CD14-positive monocyte (primary cell): ENCODE measurements around the gene B4GALT6. TPM values are rescaled to one million over a fixed set of nuclear protein-coding genes. Genes with fewer than 3 reads are reported as not detected.

ENCODE experiments used
- DNase-seq, 3 donors: peaks; one replicate each; pipeline ENCODE4 v3.0.0-alpha.2; 2011 to 2022
- H2AFZ ChIP-seq: 2 replicates; pipeline ENCODE4 v1.6.0; 2012; ENCODE audit warnings: mild to moderate bottlenecking, low read depth, low read length, inconsistent platforms; ENCODE audit not compliant: insufficient read depth, poor library complexity, severe bottlenecking
- H3K27ac ChIP-seq, 2 donors: 1 replicate in 1 of 2; 2 replicates in 1 of 2; pipeline ENCODE4 v1.5.1; 2012 to 2013; ENCODE audit warnings: low read length in 2 of 2, control low read depth in 1 of 2, inconsistent platforms in 1 of 2, low read depth in 1 of 2, mild to moderate bottlenecking in 1 of 2
- H3K27me3 ChIP-seq, 2 donors: one replicate each; pipeline versions ENCODE4 v1.6.0 to v1.6.1; 2011 to 2013; ENCODE audit warnings: low read length in 2 of 2; ENCODE audit not compliant: control insufficient read depth in 2 of 2, insufficient read depth in 2 of 2
- H3K36me3 ChIP-seq, 2 donors: replicated peaks in 1 of 2; 1 replicate in 1 of 2; 2 replicates in 1 of 2; pipeline versions ENCODE4 v1.5.1 to v1.6.1; 2012 to 2013; ENCODE audit warnings: low read length in 2 of 2, control low read depth in 1 of 2, inconsistent platforms in 1 of 2, mild to moderate bottlenecking in 1 of 2; ENCODE audit not compliant: insufficient read depth in 2 of 2, control insufficient read depth in 1 of 2
- H3K4me1 ChIP-seq, 2 donors: 1 replicate in 1 of 2; 2 replicates in 1 of 2; pipeline versions ENCODE4 v1.5.1 to v1.6.1; 2012 to 2013; ENCODE audit warnings: low read length in 2 of 2, control low read depth in 1 of 2, inconsistent platforms in 1 of 2, mild to moderate bottlenecking in 1 of 2, moderate library complexity in 1 of 2; ENCODE audit not compliant: insufficient read depth in 2 of 2, control insufficient read depth in 1 of 2
- H3K4me2 ChIP-seq: replicated peaks from 2 replicates; pipeline ENCODE3; 2012; ENCODE audit warnings: low read length, moderate library complexity, mild to moderate bottlenecking; ENCODE audit not compliant: poor library complexity, severe bottlenecking; ENCODE audit errors: extremely low read depth
- H3K4me3 ChIP-seq, 3 experiments: fragments of 200-600 bp in 1 of 3; sonication (generic) in 1 of 3; replicated peaks in 1 of 3; 1 replicate in 2 of 3; 2 replicates in 1 of 3; pipeline ENCODE4 v1.5.1; 2011 to 2013; ENCODE audit warnings: low read length in 3 of 3, mild to moderate bottlenecking in 3 of 3, control low read depth in 2 of 3, low read depth in 2 of 3, inconsistent platforms in 1 of 3, moderate library complexity in 1 of 3
- H3K79me2 ChIP-seq: 2 replicates; pipeline ENCODE4 v1.6.0; 2012; ENCODE audit warnings: mild to moderate bottlenecking, control low read depth, inconsistent platforms, low read length, moderate library complexity; ENCODE audit not compliant: insufficient read depth
- H3K9ac ChIP-seq: 2 replicates; pipeline ENCODE4 v1.6.0; 2017; ENCODE audit warnings: low read length, mild to moderate bottlenecking; ENCODE audit not compliant: insufficient read depth, poor library complexity, severe bottlenecking
- H3K9me3 ChIP-seq, 2 donors: replicated peaks in 1 of 2; 1 replicate in 1 of 2; 2 replicates in 1 of 2; pipeline versions ENCODE4 v1.5.1 to v1.6.1; 2012 to 2013; ENCODE audit warnings: low read length in 2 of 2, control low read depth in 1 of 2; ENCODE audit not compliant: control insufficient read depth in 1 of 2, insufficient read depth in 1 of 2
- H4K20me1 ChIP-seq: 2 replicates; pipeline ENCODE4 v1.6.0; 2012; ENCODE audit warnings: mild to moderate bottlenecking, low read length, control low read depth, moderate library complexity; ENCODE audit not compliant: insufficient read depth
- H3K27ac Mint-ChIP-seq, 7 donors: one replicate each; pipeline ENCODE4 v1.8.0; 2020; ENCODE audit warnings: mild to moderate bottlenecking in 7 of 7, mixed read lengths in 7 of 7, moderate library complexity in 6 of 7, inconsistent platforms in 2 of 7
- H3K27me3 Mint-ChIP-seq, 3 donors: one replicate each; pipeline ENCODE4 v1.8.0; 2021 to 2022; ENCODE audit warnings: low read depth in 3 of 3, mild to moderate bottlenecking in 3 of 3, mixed read lengths in 3 of 3, moderate library complexity in 3 of 3, inconsistent platforms in 1 of 3
- H3K36me3 Mint-ChIP-seq, 2 donors: one replicate each; pipeline ENCODE4 v1.8.0; 2020; ENCODE audit warnings: mixed read lengths in 2 of 2, inconsistent platforms in 1 of 2, mild to moderate bottlenecking in 1 of 2
- H3K4me1 Mint-ChIP-seq: one replicate; pipeline ENCODE4 v1.8.0; 2020; ENCODE audit warnings: mild to moderate bottlenecking, mixed read lengths
- H3K4me3 Mint-ChIP-seq, 2 donors: one replicate each; pipeline ENCODE4 v1.8.0; 2020; ENCODE audit warnings: mild to moderate bottlenecking in 2 of 2, mixed read lengths in 2 of 2, moderate library complexity in 1 of 2
- H3K9me3 Mint-ChIP-seq, 7 donors: one replicate each; pipeline ENCODE4 v1.8.0; 2020 to 2022; ENCODE audit warnings: mixed read lengths in 7 of 7, mild to moderate bottlenecking in 6 of 7, moderate library complexity in 6 of 7, inconsistent platforms in 2 of 7
- WGBS: methylation state at CpG from one replicate; pipeline ENCODE4 v1.1.5; 2013; ENCODE audit warnings: missing lambda C conversion rate; ENCODE audit not compliant: insufficient coverage; 5-methylcytosine and 5-hydroxymethylcytosine counted together
- intact Hi-C, 2 donors: fragments of 100-400 bp; cut with micrococcal nuclease; formaldehyde crosslinking; loops; one replicate each; pipeline versions ENCODE4 v1.15.0 to v1.15.1; 2023
- polyA plus RNA-seq, 3 donors: library from polyadenylated mRNA; depleted of rRNA in 1 of 3; unstranded in 2 of 3; stranded (reverse) in 1 of 3; fragments of 300-500 nt in 2 of 3; fragments of >200 nt in 1 of 3; fragmentation: Illumina TruSeq in 2 of 3; gene quantifications; 1 replicate in 2 of 3; 2 replicates in 1 of 3; pipeline ENCODE4 v1.2.3, GENCODE V29; 2012 to 2021
- TF ChIP-seq, protein P1 (sequence below): fragments of 200-600 bp; IDR thresholded peaks from one replicate; pipeline ENCODE4 v1.8.0; 2022; ENCODE audit warnings: antibody characterized with exemption, mild to moderate bottlenecking

The B4GALT6 gene
- polyA plus RNA-seq, 3 donors, result 0.09 to 0.68 (median 0.12) TPM

GRCh38 chr18:31647127-31647753 is 37.1 kb downstream of the B4GALT6 start:
- DNase-seq, result no peak
- H4K20me1 ChIP-seq, result no peaks in the 10 kb centered on the region
- Mint-ChIP-seq H3K9me3 (peaks cover 0 to 1% (median 0%) of the 10 kb centered on the region in 7 donors), H3K36me3 (peaks cover 9 to 13% of the 10 kb centered on the region in 2 donors), H3K27me3 (no peaks in the 10 kb centered on the region), H3K4me3 (no peak overlapping the region), H3K27ac (peak overlapping the region in 2 of 7 donors; percentile 18 to 61), H3K4me1 (peaks cover 13% of the 10 kb centered on the region)
- peaks cover 2 to 6% of the 10 kb centered on the region in 2 donors for H3K4me1 ChIP-seq
- intact Hi-C loops, result no loop called here
- WGBS, result 92% methylated on average over 4 of the region's 4 CpGs
- no peaks in the 10 kb centered on the region for H3K79me2 ChIP-seq
- H2AFZ ChIP-seq, result no peak overlapping the region
- H3K27ac ChIP-seq, result no peak overlapping the region
- no peak overlapping the region for H3K4me2 ChIP-seq
- no peaks in the 10 kb centered on the region for H3K9me3 ChIP-seq
- TF ChIP-seq, protein P1, sequence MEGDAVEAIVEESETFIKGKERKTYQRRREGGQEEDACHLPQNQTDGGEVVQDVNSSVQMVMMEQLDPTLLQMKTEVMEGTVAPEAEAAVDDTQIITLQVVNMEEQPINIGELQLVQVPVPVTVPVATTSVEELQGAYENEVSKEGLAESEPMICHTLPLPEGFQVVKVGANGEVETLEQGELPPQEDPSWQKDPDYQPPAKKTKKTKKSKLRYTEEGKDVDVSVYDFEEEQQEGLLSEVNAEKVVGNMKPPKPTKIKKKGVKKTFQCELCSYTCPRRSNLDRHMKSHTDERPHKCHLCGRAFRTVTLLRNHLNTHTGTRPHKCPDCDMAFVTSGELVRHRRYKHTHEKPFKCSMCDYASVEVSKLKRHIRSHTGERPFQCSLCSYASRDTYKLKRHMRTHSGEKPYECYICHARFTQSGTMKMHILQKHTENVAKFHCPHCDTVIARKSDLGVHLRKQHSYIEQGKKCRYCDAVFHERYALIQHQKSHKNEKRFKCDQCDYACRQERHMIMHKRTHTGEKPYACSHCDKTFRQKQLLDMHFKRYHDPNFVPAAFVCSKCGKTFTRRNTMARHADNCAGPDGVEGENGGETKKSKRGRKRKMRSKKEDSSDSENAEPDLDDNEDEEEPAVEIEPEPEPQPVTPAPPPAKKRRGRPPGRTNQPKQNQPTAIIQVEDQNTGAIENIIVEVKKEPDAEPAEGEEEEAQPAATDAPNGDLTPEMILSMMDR, result no peak
- no peaks in the 10 kb centered on the region for H3K27me3 ChIP-seq
- no peak overlapping the region for H3K4me3 ChIP-seq
- H3K9ac ChIP-seq, result no peak overlapping the region
- H3K36me3 ChIP-seq, result no peaks in the 10 kb centered on the region

- no peaks in the 10 kb centered on the region for H3K9me3 ChIP-seq
- no peak overlapping the region for H3K4me3 ChIP-seq
- H3K36me3 ChIP-seq, result no peaks in the 10 kb centered on the region
- no peaks in the 10 kb centered on the region for H4K20me1 ChIP-seq
- Mint-ChIP-seq H3K4me3 (no peak overlapping the region), H3K4me1 (peaks cover 9% of the 10 kb centered on the region), H3K36me3 (peaks cover 6 to 16% of the 10 kb centered on the region in 2 donors), H3K27ac (no peak overlapping the region), H3K9me3 (no peaks in the 10 kb centered on the region), H3K27me3 (no peaks in the 10 kb centered on the region)
- no peaks in the 10 kb centered on the region for H3K27me3 ChIP-seq
- no peak overlapping the region for H3K4me2 ChIP-seq
- H3K9ac ChIP-seq, result no peak overlapping the region
- no peak for DNase-seq
- H2AFZ ChIP-seq, result no peak overlapping the region
- no peak overlapping the region for H3K27ac ChIP-seq
- intact Hi-C loops, result no loop called here
- H3K79me2 ChIP-seq, result no peaks in the 10 kb centered on the region
- 35% methylated on average over 5 of the region's 7 CpGs for WGBS
- TF ChIP-seq, protein P1, result no peak
- peaks cover 0 to 3% of the 10 kb centered on the region in 2 donors for H3K4me1 ChIP-seq
Measured at GRCh38 chr18:31646332-31647126, 37.9 kb downstream of the B4GALT6 start.
